Dermis blood vessel endothelial cell (primary cell): ENCODE data around the gene VAV2. TPM values are rescaled to one million over a fixed set of nuclear protein-coding genes. Genes with fewer than 3 reads are reported as not detected.

ENCODE experiments used
- DNase-seq: peaks from one replicate; pipeline ENCODE4 v3.0.0; 2010
- total RNA-seq: library from RNA; depleted of rRNA; stranded (reverse); fragments of >200 nt; gene quantifications from 2 replicates; pipeline ENCODE4 v1.2.3, GENCODE V29; 2014

The VAV2 gene
- total RNA-seq, 1 donor from 2014 or later = 19.6 TPM

DNA sequence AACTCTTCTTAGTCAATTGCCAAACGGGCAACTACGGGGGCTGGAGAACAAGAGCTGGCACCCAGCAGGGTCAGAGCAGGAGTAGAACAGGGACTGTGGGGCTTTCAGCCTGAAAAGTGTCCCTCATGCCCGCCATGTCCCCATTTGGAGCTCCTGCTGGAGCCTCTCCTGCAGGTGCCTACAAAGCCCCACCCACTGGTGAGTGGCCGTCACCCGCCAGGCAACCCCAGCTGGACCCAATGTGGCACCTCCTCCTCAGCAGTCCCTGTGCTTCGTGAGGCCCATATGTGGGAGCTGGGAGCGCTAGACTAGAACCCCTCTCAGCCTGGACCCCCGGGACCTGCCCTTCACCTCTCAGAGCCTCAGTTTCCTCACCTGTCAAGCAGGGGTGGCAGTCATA lies 40.9 kb downstream of the VAV2 start:
- DNase-seq = no peak

GRCh38 chr9:133950629-133951111 lies 41.5 kb downstream of the VAV2 start:
- DNase-seq = no peak

DNA sequence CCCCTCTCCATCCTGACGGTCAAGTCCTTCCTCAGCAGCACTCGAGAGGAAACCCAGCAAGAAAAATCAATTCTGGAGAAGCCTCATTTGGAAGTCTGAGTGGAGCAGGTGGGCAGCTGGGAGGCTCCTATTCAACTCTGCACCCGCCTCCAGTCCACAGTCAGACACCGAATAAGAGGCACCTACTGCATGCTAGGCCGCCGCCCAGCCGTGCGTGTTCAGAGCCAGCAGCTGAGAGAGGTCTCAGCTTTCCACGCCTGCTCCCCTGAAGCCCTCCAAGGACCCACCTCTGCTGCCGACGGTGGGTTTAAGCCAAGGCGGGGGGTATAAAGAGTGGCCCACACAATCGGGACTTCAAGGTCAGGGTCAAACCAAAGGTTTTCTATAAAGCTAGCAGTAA lies 41.9 kb downstream of the VAV2 start:
- DNase-seq = no peak

DNA sequence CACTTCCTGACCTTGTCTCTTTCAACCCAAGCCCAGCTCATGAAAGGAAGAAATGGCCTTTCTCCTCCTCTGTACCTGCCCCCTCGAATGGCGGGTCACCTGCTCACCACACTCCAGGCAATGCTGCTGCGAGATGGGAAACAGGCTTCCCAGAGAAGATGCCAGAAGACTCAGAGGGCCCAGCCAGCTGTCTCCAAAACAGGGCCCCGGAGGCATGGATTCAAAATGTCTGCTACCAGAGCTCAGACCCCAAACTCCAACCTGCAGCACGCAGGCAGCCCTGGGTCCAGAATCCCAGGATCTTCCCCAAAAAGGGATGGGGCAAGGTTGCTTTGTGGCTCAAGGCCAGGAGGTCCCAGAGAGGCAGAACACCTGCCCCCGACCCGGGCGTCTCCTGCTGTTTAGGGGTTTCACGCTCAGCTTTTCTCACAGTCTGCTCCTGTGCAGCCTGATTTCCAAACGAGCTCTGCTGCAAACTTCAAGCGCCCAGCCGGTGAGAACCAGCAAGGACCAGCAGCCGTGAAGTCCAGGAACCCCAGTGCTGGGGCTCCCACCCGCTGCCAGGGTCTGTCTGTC lies 42.5 kb downstream of the VAV2 start:
- DNase-seq = no peak

GRCh38 chr9:133948561-133949485 lies 43.3 kb downstream of the VAV2 start:
- no peak for DNase-seq

GRCh38 chr9:133948131-133948530 lies 44.0 kb downstream of the VAV2 start:
- peak; percentile 97 for DNase-seq

- DNase-seq = no peak
These were observed 45.2 kb downstream of the VAV2 start for GRCh38 chr9:133946840-133947486.

GRCh38 chr9:133945977-133946753 lies 46.0 kb downstream of the VAV2 start:
- no peak for DNase-seq

DNA sequence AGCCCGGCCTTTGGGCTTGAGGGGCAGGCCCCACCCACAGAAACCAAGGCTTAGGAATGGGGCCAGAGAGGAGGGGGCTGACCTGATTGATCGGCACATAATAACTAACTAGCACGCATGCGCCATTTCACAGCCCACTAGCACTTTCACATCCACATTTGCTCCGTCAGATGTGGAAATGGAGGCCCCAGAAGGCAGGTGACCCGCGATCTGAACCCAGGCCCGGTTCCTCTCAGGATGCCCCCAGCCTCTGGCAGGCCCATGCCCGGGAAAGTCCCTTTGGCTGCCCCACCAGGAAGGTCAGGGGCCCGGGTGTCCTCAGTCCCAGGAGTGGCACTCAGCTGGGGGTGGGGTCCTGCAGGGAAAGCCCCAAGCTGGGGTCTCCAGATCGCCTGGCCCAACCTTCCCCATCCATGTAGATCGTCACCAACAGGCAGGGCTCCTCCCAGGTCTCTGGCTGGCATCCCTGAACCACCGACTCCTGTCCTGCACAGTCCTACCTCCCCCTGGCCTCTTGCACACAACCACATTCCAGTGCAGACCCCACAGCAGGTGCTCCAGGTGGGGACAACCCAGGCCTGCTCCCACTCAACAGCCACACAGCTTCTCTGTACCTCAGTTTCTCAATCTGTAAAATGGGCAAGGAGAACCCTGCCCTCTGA lies 46.7 kb downstream of the VAV2 start:
- peak; percentile 25 for DNase-seq

DNA sequence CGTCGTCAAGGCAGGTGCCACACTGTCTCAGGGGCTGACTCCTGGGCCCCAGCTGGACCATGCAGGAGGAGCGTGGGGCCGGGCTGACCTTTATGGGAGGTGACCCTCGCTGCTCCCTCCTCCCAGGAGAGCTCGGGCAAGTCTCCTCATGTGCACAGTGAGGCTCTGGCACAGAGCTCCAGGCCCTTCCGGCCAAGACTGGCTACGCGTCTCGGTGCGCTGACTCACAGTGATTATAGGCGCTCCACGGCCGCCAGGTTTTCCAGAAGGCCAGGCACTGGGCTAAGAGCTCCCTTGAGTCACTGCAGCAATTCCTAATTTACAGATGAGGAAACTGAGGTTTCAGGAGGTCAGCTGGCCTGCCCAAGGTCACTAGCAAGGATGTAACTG lies 47.4 kb downstream of the VAV2 start:
- peak; percentile 95 for DNase-seq

- DNase-seq = peak; percentile 41
These were observed 48.1 kb downstream of the VAV2 start for GRCh38 chr9:133943781-133944745.

GRCh38 chr9:133943036-133943780 lies 48.9 kb downstream of the VAV2 start:
- no peak for DNase-seq

DNA sequence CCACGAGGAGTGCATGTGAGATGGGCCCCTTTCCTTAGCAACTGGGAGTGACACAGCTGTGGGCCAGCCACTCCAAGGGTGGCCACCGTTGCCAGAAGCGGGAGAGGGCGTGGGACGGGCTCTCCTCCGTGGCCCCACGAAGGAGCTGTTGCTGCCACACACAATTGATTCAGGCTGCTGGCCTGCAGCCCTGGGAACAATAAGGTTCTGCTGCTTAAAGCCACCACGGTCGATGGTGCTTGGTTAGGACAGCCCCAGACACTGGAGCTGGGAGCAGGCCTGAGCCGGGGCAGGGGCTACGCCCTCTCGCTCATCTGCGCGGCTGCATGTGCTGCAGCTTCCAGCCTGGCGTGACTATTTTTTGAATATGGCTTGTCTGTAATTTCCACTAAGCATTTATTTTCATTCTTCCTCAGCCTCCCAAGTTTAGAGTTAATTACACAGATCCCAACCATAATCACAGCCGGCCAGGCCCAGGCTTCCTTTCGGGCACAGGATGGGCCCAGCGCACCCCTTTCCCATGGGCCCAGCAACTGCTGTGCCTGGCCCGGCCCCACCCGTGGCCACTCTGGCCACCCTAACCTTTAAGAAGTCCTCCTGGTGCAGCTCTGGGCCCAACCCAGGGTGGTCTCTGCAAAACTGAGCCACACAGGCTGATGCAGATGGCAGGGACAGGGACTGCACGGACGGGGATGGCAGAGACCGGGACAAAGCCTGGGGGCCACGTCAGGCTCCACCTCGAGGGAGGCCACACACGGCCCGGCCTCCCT lies 49.7 kb downstream of the VAV2 start:
- DNase-seq = no peak

DNA sequence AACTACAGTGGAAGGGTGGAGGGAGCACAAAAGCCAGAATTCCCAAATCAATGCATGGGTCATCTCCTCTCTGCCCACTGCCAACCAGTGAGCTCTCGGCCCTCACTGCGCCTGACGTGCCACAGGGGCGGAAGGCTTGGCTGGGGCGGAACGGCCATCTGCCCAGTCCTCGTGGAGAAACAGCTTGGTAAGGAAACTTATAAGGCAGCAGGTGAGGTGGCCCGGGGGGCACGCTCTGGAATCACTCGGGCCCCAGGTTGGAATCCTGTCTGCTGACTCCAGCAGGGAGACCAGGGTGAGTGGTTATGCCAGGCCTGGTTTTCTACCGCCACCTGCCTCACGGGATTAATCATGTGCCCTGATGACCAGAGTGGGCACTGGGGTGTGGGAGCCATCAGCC lies 52.3 kb downstream of the VAV2 start:
- no peak for DNase-seq

DNA sequence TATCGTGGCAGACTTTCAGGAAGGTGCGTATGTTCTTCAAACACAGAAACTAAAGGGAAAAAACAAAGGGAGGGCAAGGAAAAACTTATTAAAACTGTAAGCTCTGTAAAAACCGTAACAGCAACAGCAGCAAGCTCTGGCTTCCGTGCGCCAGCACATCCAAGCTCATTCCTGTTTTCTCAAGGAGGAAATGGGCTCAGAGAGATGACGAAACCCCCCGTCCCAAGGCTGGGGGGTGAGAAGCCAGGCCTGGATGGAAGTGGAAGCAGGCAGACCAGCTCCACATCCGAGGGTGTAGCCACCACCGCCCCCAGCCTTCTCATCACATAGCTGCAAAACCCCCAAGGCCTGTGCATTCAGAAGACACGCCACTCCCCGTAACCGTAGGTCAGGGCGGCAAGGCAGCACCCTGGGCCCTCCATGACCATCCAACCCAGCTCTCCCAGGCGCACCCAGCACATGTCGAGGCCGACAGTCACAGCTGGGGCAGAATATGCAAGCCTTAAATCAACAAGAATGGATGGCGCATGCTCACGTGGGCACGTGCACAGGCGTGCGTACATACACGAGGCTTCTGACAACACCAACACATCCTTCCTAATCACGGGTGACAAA lies 52.8 kb downstream of the VAV2 start:
- DNase-seq = no peak

DNA sequence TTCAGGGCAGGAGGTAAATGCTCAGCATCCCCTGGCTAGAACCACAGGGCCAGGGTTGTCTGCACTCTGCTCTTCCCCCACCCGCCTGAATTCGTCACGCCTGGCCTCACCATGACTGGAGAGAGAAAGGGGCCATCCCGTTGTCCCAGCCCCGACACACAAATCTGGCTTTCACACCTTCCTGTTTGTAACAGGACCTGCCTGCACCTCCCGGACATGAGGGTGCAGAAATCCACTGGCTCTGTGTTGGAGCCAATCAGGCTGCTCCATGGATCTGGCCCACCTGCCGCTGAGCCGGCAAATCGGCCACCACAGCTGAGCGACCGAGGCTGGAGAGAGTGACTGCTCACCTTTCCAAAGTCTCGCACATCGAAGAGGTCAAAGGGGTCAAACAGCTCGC lies 53.4 kb downstream of the VAV2 start:
- no peak for DNase-seq

DNA sequence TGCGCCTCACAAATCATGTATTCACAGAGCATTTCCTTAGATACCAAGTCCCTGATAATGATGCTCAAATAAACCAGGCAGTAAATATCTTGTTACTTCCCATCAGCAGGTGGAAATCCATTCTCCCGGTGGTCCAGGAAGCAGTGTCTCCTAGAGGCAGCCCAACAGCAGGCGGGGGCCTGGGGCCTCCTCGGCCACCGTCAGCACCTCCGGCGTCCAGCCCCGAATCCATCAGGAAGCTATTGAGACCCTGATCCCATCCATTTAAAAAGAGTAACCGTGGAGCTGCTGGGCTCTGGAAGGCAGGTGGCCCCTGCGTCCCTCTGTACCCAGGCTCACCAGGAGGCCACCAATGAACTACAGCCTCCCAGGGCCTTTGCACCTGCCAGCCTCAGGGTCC lies 54.0 kb downstream of the VAV2 start:
- no peak for DNase-seq

- DNase-seq = no peak
These were observed 55.0 kb downstream of the VAV2 start for GRCh38 chr9:133937120-133937519.
